Fibroblast of mammary gland (primary cell): ENCODE data around the gene PSMC3.
A peak's percentile ranks its signal among the peaks of the same experiment; 100 is the strongest.

Experiments
- DNase-seq: peaks from one replicate; pipeline ENCODE4 v3.0.0-alpha.2; 2010; ENCODE audit warnings: low read depth
- H3K4me3 ChIP-seq: 2 replicates; pipeline ENCODE4 v1.5.1; 2011; ENCODE audit warnings: low read depth, mild to moderate bottlenecking, low read length, moderate library complexity; ENCODE audit not compliant: control insufficient read depth
- CTCF ChIP-seq: conservative IDR thresholded peaks from 2 replicates; pipeline ENCODE4 v1.5.1; 2011; ENCODE audit warnings: low read depth, low read length, inconsistent platforms; ENCODE audit not compliant: control insufficient read depth, insufficient read depth

Gene PSMC3

GRCh38 chr11:47396049-47396320 is 30.3 kb downstream of the PSMC3 start:
- no peak overlapping the region for H3K4me3 ChIP-seq
- TF ChIP-seq CTCF, result no peak
- DNase-seq, result no peak

GRCh38 chr11:47395223-47396048 is 30.8 kb downstream of the PSMC3 start:
- no peak for DNase-seq
- no peak for TF ChIP-seq CTCF
- H3K4me3 ChIP-seq, result no peak overlapping the region

DNA sequence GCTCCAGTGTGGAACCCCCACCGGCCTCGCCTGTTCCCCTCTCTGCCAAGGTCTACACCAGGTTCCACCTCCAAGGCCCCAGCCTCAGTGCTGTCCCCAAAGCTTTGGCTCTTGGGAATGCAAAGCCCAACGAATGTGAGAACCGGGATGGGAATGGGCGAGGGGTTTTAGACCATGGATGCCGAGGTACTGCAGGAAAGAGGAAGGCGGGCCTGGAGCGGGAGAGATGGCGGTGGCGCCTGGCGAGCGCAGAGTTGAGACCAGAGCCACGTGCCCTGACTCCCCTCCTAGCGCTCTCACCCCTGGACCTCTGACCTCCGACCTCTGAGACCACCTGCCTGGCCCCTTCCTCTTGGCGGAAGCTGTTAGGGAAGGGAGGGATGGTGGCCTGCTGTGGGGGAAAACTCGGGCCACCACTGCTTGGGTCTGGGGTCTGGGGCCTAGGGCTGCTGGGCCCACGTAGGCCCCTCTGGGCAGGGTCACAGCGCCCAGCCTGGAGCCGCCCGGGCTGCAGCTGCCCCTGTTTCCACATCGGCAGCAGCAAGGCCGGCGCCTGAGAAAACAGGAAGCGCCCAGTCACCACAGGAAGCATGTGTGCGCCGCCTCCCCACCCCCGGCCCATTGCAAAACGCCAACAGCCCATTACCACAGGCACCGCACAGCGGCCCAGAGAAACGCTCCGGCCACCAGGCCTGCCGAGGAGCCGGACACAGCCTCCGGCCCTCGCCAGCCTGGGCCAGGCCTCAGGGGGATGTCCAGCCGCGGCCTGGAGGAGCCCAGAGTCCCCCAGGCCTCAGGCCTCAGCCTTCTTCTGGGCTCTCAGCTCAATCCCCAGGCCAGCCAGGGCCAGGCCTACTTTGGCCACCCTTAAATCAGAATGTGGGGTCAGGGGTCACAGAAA is 31.7 kb downstream of the PSMC3 start:
- DNase-seq, result no peak
- no peak for TF ChIP-seq CTCF
- H3K4me3 ChIP-seq, result no peak overlapping the region

DNA sequence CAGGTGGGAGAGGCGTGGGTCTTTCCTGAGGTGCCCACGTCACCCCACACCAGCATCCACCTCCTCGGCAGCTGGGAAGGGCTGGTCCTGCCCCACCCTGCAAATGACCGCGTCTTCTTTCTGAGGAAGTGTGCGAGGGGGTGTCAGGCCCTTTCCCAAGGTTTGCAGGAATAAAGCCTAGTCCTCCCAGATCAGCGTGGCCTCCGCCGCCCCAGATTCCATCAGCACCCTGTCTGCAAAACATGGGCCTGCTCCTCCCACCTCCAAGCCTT is 32.3 kb downstream of the PSMC3 start:
- no peak for DNase-seq
- TF ChIP-seq CTCF, result no peak
- no peak overlapping the region for H3K4me3 ChIP-seq

DNA sequence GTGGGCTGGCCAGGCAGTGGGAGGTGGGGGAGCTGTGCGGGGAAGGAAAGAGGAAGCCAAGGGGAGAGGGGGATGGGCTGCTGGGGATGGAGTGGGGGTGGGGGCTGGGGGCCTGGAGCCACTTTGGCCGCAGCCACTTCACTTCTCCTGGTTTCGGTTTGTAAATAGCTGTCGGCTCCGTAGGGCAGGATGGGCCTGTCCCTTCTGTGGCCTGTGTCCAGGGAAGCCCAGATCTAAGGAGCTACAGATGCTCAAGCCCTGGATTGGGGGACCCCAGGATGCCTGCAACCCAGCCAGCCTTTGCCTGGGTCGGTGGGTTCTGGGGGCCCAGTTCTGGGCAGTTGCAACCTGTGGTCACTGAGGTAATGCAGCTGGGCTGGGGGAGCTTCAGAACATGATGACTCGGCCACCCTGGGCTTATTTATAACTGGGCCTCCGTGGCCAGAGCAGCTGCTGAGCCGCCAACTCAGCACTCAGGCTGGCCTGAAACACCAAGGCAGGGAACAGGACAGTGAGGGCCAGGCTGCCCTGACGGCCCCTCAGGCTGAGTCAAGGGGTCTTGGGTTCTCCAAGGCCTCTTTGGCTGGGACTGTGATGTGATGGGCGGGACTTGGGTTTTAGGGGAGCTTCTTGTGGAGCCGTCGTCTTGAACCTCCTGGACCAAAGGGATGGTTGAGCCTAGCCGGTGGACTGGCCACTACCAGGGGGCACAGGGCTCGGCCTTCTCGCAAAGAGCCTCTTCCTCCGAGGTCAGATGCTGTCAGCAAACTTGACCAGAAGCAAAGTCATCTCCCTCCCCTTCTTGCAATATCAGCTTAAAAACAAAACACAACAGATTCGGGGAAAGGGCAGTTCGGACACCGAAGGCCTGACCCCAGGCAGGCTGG is 32.8 kb downstream of the PSMC3 start:
- no peak overlapping the region for H3K4me3 ChIP-seq
- DNase-seq, result peak; percentile 64
- TF ChIP-seq CTCF, result no peak

DNA sequence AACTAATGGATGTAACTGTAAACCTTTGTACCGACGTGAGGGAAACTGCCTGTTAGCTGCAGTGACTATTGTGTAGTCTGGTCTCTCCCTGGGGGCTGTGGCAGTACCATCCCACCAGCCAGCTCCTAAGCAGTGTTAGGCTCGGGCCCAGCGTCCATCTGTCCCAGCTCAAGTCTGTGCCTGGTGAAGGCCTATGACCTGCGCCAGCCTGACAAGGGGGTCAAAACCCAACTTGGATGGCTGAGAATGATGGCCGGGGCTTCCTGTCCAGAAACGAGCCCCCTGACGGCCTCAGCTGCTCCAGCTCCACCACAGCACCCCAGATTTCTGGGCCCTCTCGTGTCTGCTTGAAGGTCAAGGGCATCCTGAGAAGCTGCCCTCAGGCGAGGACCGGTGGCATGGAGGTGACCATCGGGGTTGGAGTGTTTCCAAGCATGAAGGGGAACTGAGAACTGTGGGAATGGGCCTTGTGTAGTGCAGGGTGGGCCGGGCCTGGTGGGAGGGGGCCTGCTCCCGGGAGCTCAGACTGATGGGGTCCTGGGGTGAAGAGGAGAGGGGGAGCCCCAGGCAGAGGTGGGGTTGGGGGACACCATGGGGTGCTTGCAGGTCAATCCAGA is 33.6 kb downstream of the PSMC3 start:
- no peak for TF ChIP-seq CTCF
- DNase-seq, result no peak
- no peak overlapping the region for H3K4me3 ChIP-seq
